HG02623 (cell line): ENCODE measurements around the gene NUP98.
"Not testable (repeated sequence)": the region's sequence is repeated elsewhere in the genome, so short reads cannot be mapped to it uniquely, and the experiment has no call there.

Experiments used
- ATAC-seq: cut with Tn5 transposase; IDR thresholded peaks from one replicate; pipeline ENCODE4 v1.9.1; 2021; ENCODE audit warnings: moderate library complexity; ENCODE audit not compliant: unreplicated experiment

Gene NUP98

GRCh38 chr11:3645552-3645951 is 151.8 kb downstream of the NUP98 start:
- no peak for ATAC-seq

DNA sequence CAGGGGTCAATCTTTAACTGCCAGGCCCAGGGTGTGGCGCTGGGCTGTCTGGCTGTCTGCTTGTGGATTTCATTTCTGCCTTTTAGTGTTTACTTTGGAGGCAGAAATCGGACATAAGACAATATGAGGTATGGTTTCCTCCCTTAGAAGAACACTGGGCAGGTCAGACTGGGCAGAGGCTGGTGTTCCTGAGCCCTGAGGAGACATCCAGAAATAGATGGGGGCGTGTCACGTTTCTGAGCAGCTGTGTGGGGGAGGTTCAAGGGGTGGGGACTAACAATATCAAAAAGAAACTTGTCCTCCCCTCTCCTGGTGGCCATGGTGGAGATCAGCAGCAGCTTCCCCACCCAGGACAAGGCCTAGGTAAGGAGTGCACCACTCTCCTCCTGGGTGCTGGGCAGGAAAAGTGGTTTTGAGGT is 152.5 kb downstream of the NUP98 start, which contains the start of gene ART1:
Gene ART1 (plus strand): TSS at position 312 of the 419 bp plus-strand sequence. CDS start 14,086 bp downstream, outside the sequence.
- no peak for ATAC-seq

- ATAC-seq = not testable (repeated sequence)
Measured at GRCh38 chr11:3643102-3643546, 154.2 kb downstream of the NUP98 start.

DNA sequence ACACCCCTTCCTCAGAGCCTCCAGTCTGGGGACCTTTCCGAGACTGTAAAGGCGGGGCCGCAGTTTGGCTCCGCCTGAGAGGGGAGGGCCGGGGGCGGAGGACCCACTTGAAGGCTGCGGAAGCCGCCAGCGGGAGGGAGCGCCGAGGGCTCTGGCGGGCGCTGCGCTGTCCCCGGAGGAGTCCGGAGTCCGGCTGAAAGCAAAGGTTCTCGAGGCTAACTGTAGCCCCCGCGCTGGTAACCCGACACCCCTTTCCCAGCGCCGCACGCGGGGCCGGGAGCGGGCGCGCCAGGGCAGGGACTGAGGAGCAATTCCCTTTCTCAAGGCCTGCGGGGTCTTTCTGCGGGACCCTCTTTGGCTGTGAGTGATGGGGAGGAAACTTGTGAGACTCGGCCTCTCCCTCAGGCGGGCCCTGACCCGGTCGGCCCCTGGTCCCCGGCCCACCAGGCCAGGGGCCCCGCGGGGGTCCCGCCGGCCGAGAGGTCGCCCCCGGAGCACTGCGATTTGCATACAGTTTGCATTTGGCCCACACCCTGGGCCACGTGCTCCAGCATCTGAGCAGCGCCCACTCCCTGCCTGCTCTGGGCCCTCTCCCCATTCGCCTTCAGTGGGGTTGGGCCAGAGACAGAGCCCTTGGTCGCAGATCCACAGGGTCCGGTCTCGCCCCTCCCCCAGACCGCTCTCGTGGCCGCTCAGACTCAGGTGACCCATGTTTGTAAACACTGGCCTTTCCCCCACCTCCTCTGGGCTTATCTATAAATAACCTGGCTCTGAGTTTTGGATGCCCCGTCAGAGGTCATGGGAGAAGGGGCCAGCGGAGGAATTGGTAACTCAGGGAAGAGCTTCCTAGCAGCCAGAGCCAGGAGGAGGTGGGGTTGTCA is 155.0 kb downstream of the NUP98 start:
- ATAC-seq = no peak

DNA sequence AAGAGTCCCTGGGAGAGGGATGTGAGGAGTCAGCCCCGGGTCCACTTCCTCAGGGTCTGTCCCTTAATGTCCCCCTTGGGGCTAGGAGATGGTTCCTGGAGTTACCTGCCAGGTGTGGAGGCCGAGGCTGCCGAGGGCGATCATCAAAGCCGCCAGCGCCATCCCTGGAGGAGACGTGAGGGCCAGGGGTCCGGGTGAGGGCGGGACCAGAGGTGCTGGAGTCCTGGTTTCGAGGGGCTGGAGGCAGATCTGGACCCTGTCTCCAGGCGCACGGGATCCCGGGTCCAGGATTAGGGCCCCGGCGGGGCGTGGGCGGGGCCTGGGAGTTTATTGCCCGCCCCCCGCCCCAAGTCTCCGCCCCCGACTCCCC is 155.7 kb downstream of the NUP98 start, which contains the start of gene ART5:
Gene ART5 (minus strand): TSS at position 292 of the 370 bp plus-strand sequence. CDS start 130 bp downstream, at position 162.
- ATAC-seq = no peak

DNA sequence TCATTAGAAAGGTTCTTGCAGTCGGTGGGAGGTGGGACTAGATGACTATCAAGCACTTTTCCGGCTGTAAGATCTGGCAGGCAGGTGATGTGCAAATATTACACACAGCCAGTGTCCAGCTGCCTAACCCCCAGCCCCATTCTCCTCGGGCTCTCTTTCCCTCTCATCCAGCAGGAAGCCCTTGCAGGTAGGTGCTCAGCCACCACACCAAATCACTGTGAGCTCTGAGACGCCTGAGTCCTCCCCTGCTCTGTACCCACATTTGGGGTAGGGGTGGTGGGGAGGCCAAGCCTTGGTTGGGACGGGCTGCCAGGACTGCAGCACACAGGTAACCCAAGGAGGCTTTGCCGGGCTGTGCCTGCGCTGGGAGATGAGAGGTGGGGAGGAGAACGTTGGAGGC is 156.2 kb downstream of the NUP98 start:
- ATAC-seq = no peak

- ATAC-seq = no peak
Measured at GRCh38 chr11:3639841-3640240, 157.5 kb downstream of the NUP98 start.

DNA sequence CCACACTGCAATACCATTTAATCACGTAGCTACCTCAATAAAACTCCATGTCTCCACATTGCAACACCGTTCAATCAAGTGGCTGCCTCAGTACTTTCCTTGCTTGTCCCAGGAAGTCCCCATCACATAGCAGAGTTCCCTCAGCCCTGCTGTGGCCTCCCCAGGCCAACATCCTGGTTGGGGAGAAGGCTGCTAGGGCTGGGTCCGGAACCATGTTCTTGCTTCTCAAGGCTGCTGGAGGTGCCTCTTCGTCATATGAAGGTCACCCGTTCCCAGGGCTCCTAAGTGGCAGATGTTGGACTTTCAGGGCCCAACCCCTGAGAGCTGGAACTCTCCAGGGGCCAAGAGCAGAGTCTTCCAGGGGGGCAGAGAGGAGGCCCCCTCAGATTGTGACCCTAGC is 158.8 kb downstream of the NUP98 start:
- no peak for ATAC-seq

DNA sequence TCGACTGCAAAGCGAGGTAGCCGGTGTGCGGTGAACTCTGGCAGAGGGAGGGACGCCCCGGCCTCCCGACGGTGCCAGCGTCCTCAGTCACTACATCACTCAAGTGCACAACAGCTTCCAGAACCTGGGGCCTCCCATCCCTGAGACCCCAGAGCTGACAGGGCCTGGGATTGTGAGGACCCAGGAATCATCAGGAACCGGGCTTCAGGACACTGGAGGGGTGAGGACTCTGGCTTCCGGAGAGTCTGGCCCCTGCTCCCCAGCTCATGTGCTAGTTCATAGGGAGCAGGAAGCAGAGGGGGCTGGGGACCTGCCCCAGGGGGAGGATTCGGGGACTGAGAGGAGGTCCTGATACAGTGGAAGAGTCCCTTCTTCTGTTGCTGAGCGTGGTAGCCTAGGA is 160.2 kb downstream of the NUP98 start:
- ATAC-seq = no peak

GRCh38 chr11:3635641-3636375 is 161.5 kb downstream of the NUP98 start:
- no peak for ATAC-seq

DNA sequence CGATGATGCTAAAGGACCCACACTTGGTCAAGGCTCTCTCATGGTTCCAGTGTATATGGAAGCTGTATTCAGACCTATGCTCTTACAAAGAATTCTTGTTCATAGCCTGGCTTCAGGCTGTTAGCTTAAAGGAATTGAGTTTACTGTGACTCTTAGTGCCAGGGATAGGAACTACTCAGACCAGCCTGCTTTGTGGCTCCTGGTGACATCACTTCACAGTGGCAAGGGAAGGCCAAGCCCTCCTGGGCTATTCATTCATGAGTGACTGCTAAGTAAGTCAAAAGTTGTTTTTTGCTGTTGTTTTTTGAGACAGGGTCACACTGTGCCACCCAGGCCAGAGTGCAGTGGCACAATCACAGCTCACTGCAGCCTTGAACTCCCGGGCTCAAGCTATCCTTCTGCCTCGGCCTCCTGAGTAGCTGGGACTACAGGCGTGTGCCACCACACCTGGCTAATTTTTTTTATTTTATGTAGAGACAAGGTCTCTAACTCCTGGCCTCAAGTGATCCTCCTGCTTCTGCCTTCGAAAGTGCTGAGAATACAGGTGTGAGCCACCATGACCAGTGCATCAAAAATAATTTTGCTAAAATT is 165.2 kb downstream of the NUP98 start:
- ATAC-seq = no peak

DNA sequence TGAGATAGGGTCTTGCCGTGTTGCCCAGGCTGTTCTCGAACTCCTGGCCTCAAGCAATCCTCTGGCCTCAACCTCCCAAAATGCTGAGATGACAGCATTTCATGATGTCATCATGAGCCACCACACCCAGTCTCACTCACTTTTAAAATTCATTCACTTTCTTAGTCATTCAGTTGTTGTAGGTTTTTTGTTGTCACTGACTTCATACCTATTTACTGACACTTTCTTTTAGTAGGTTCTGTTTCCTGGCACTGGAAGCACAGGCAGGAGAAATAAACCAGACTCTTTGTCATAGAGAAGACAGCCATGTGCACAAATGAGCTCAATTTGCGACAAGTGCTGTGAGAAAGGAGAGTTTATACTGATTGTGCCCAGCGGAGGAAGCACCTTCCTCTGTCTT is 166.0 kb downstream of the NUP98 start:
- ATAC-seq = no peak

- no peak for ATAC-seq
Measured at GRCh38 chr11:3627291-3627690, 170.1 kb downstream of the NUP98 start.

DNA sequence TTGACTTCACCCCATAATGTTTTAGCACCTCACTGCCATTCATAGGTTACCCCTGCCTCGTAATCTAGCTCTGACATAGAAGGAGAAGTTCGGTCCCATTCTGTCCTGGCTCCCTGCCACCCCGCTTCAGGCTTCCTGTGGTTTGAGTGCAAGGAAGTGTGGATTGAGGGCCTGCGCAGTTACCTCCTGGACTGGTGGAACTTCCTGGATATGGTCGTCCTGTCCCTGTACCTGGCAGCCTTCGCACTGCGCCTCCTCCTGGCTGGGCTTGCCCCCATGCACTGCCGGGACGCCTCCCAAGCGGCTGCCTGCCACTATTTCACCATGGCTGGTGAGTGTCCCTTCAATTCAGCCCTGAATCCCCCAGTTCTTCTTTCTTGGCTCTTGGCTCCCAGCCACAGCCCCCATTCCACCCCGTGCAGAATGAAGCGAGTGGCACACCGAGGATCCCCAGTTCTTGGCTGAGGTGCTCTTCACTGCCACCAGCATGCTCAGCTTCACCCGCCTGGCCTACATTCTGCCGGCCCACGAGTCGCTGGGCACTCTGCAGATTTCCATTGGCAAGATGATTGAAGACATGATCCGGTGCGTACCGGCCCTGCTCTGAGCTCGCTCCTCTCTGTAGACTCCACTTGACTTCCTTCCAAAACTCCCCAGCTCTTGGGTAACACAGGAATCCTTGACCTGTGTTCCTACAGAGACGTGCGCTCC is 170.9 kb downstream of the NUP98 start:
- ATAC-seq = no peak
